CD4-positive, alpha-beta T cell (primary cell): Measurements from ENCODE around the gene LCE6A. TPM values are rescaled to one million over a fixed set of nuclear protein-coding genes. Genes with fewer than 3 reads are reported as not detected.

Experiments used
- ATAC-seq: fragments of 200-7000 bp; cut with Tn5 transposase; one replicate; pipeline ENCODE4 v1.10.0; 2022; ENCODE audit warnings: mild to moderate bottlenecking; ENCODE audit not compliant: poor library complexity
- CTCF ChIA-PET: fragments of 350-600 bp; sonication (Branson Sonifier 250); formaldehyde crosslinking; loops from one replicate; lab custom pipeline; 2021; ENCODE audit warnings: antibody characterized with exemption, inconsistent platforms; lab: Charles Lee
- POLR2A ChIA-PET: fragments of 350-600 bp; sonication (Branson Sonifier 250); formaldehyde crosslinking; loops from one replicate; lab custom pipeline; 2021; ENCODE audit warnings: antibody characterized with exemption, inconsistent platforms; lab: Charles Lee
- DNase-seq, 14 experiments: peaks; one replicate each; pipeline ENCODE4 v3.0.0-alpha.2; 2013 to 2020; ENCODE audit warnings: mixed read lengths in 2 of 14
- H3K27ac ChIP-seq, 2 donors: one replicate each; pipeline versions ENCODE4 v1.5.1 to v1.7.0; 2013; ENCODE audit warnings: low read length in 2 of 2, low read depth in 1 of 2, mild to moderate bottlenecking in 1 of 2
- H3K27me3 ChIP-seq, 2 experiments: 1 replicate in 1 of 2; 2 replicates in 1 of 2; pipeline versions ENCODE4 v1.6.1 to v1.7.0; 2013; ENCODE audit warnings: low read length in 2 of 2, control low read depth in 1 of 2, mild to moderate bottlenecking in 1 of 2, moderate library complexity in 1 of 2; ENCODE audit not compliant: insufficient read depth in 2 of 2, control insufficient read depth in 1 of 2
- H3K36me3 ChIP-seq: one replicate; pipeline ENCODE4 v1.6.1; 2013; ENCODE audit warnings: low read length, control low read depth; ENCODE audit not compliant: insufficient read depth
- H3K4me1 ChIP-seq: one replicate; pipeline ENCODE4 v1.6.1; 2013; ENCODE audit warnings: low read length, control low read depth; ENCODE audit not compliant: insufficient read depth
- H3K4me3 ChIP-seq: one replicate; pipeline ENCODE4 v1.5.1; 2013; ENCODE audit warnings: mild to moderate bottlenecking, low read length, moderate library complexity
- H3K9me3 ChIP-seq, 2 experiments: 1 replicate in 1 of 2; 2 replicates in 1 of 2; pipeline versions ENCODE4 v1.6.1 to v1.7.0; 2013; ENCODE audit warnings: low read length in 2 of 2, mild to moderate bottlenecking in 2 of 2, control low read depth in 1 of 2, moderate library complexity in 1 of 2; ENCODE audit not compliant: control insufficient read depth in 1 of 2, insufficient read depth in 1 of 2
- H3K27ac Mint-ChIP-seq: one replicate; pipeline ENCODE4 v1.8.0; 2020; ENCODE audit warnings: mixed read lengths
- H3K27me3 Mint-ChIP-seq: one replicate; pipeline ENCODE4 v1.8.0; 2021; ENCODE audit warnings: mixed read lengths
- H3K36me3 Mint-ChIP-seq: one replicate; pipeline ENCODE4 v1.8.0; 2021; ENCODE audit warnings: low read depth, mixed read lengths
- H3K4me1 Mint-ChIP-seq: one replicate; pipeline ENCODE4 v1.8.0; 2021; ENCODE audit warnings: low read depth, mixed read lengths
- H3K4me3 Mint-ChIP-seq: one replicate; pipeline ENCODE4 v1.8.0; 2020; ENCODE audit warnings: mild to moderate bottlenecking, mixed read lengths
- H3K9me3 Mint-ChIP-seq: one replicate; pipeline ENCODE4 v1.8.0; 2020; ENCODE audit warnings: mixed read lengths
- intact Hi-C, 2 experiments: fragments of 100-400 bp; cut with DNase I in 1 of 2; cut with micrococcal nuclease in 1 of 2; formaldehyde crosslinking; loops; one replicate each; pipeline versions ENCODE4 v1.15.1 to v1.9.0; 2023 to 2025; cut with DNase I, micrococcal nuclease
- total RNA-seq, 174 experiments: library from RNA in 2 of 174; stranded (reverse) in 2 of 174; gene quantifications; one replicate each; pipeline ENCODE4 v1.2.3 and lab custom pipeline; 2021 to 2026
- TF ChIP-seq, protein P1 (sequence below): fragments of 200-600 bp; IDR thresholded peaks from one replicate; pipeline ENCODE4 v1.8.0; 2022; ENCODE audit warnings: antibody characterized with exemption, mild to moderate bottlenecking

The LCE6A gene
- total RNA-seq, 2 experiments from 2014 or later = not detected

GRCh38 chr1:152880907-152881306 lies 38.3 kb downstream of the LCE6A start:
- peaks cover 2% of the 10 kb centered on the region for H3K27me3 Mint-ChIP-seq
- H3K27me3 ChIP-seq = no peaks in the 10 kb centered on the region
- H3K4me3 Mint-ChIP-seq = no peak overlapping the region
- no peaks in the 10 kb centered on the region for H3K9me3 ChIP-seq
- TF ChIP-seq, protein P1, sequence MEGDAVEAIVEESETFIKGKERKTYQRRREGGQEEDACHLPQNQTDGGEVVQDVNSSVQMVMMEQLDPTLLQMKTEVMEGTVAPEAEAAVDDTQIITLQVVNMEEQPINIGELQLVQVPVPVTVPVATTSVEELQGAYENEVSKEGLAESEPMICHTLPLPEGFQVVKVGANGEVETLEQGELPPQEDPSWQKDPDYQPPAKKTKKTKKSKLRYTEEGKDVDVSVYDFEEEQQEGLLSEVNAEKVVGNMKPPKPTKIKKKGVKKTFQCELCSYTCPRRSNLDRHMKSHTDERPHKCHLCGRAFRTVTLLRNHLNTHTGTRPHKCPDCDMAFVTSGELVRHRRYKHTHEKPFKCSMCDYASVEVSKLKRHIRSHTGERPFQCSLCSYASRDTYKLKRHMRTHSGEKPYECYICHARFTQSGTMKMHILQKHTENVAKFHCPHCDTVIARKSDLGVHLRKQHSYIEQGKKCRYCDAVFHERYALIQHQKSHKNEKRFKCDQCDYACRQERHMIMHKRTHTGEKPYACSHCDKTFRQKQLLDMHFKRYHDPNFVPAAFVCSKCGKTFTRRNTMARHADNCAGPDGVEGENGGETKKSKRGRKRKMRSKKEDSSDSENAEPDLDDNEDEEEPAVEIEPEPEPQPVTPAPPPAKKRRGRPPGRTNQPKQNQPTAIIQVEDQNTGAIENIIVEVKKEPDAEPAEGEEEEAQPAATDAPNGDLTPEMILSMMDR = no peak
- POLR2A ChIA-PET = no interaction called here
- H3K27ac Mint-ChIP-seq = no peak overlapping the region
- intact Hi-C loops = no loop called here
- no peaks in the 10 kb centered on the region for H3K36me3 ChIP-seq
- no peak overlapping the region for H3K27ac ChIP-seq
- CTCF ChIA-PET = no interaction called here
- ATAC-seq (no peak), DNase-seq (no peak)
- H3K4me3 ChIP-seq = no peak overlapping the region
- no peaks in the 10 kb centered on the region for H3K4me1 Mint-ChIP-seq
- H3K36me3 Mint-ChIP-seq = no peaks in the 10 kb centered on the region
- no peaks in the 10 kb centered on the region for H3K4me1 ChIP-seq
- H3K9me3 Mint-ChIP-seq = no peaks in the 10 kb centered on the region

GRCh38 chr1:152884085-152884484 lies 41.4 kb downstream of the LCE6A start:
- ChIA-PET POLR2A (no interaction called here), CTCF (no interaction called here)
- Histone ChIP-seq H3K4me3 (no peak overlapping the region), H3K36me3 (no peaks in the 10 kb centered on the region), H3K4me1 (no peaks in the 10 kb centered on the region), H3K27me3 (no peaks in the 10 kb centered on the region), H3K9me3 (peaks cover 0 to 7% of the 10 kb centered on the region in 2 experiments), H3K27ac (no peak overlapping the region)
- peaks cover 5% of the 10 kb centered on the region for H3K27me3 Mint-ChIP-seq
- H3K27ac Mint-ChIP-seq = no peak overlapping the region
- no peaks in the 10 kb centered on the region for H3K9me3 Mint-ChIP-seq
- no peaks in the 10 kb centered on the region for H3K36me3 Mint-ChIP-seq
- ATAC-seq (no peak), DNase-seq (no peak)
- H3K4me1 Mint-ChIP-seq = no peaks in the 10 kb centered on the region
- intact Hi-C loops = no loop called here
- TF ChIP-seq, protein P1 = no peak
- H3K4me3 Mint-ChIP-seq = no peak overlapping the region

- H3K27me3 ChIP-seq = no peaks in the 10 kb centered on the region
- Mint-ChIP-seq H3K27ac (no peak overlapping the region), H3K4me3 (no peak overlapping the region), H3K27me3 (peaks cover 5% of the 10 kb centered on the region), H3K4me1 (no peaks in the 10 kb centered on the region), H3K36me3 (no peaks in the 10 kb centered on the region), H3K9me3 (no peaks in the 10 kb centered on the region)
- no peak for DNase-seq
- POLR2A ChIA-PET = no interaction called here
- H3K36me3 ChIP-seq = no peaks in the 10 kb centered on the region
- H3K27ac ChIP-seq = no peak overlapping the region
- TF ChIP-seq, protein P1 = no peak
- intact Hi-C loops = no loop called here
- CTCF ChIA-PET = no interaction called here
- no peak for ATAC-seq
- no peak overlapping the region for H3K4me3 ChIP-seq
- no peaks in the 10 kb centered on the region for H3K4me1 ChIP-seq
- peaks cover 0 to 7% of the 10 kb centered on the region in 2 experiments for H3K9me3 ChIP-seq
These were observed 41.9 kb downstream of the LCE6A start for GRCh38 chr1:152884506-152884905.
